Measurements from ENCODE around the gene RINL.

Gene RINL, protein sequence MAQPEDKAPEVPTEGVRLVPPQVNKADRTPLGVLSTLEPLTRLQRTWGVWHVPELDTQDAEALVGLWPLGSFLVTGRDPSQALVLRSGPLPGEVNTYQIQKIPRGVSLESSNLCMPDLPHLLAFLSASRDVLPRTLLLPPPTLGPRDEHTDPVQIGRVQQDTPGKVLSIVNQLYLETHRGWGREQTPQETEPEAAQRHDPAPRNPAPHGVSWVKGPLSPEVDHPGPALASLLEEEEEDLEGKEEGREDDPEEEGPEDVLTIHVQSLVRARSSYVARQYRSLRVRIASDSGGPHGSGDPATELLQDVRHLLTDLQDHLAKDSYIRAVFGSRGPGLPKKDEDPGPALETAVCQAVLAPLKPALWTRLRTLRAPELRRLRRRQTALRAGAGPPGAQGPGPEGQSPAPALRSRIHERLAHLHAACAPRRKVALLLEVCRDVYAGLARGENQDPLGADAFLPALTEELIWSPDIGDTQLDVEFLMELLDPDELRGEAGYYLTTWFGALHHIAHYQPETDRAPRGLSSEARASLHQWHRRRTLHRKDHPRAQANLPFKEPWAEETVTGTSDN

DNA sequence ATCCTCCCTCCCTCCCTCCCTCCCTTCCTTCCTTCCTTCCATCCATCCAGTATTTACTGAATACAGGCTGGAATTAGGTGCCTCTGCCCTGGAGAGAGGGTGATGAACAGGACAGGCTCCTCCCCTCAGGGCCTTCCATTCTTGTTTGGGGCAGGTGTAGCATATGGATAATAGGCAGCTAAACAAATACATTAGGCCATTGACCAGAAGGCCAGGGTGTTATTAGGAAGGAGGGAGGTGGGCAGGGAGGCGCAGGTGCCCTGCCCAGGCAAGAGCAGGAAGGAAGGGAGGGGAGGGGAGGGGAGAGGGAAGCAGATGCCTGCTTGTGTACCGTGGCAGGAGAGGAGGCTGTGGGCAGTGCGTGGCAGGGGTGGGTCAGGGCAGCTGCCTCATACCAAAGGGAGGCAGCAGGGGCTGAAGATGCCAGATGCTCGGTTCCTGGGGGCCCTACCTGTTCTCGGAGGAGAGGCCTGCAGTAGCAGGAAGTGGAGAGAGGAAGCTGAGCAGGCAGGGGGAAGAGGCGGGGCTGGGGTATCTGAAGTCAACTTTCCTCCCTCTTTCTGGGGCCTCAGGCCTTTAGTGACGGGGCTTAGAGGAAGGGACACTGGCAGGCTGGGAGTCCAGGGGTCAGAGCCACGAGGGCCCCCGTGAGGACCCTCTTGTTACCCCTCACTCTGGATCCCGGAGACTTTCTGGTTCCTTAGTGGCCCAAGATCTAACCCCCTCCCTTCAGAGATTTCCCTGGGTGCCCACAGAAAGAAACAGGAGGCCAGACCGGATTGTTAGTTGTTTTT is at the start of gene RINL:
RINL (minus strand) TSS at position 495 of the 794 bp plus-strand sequence. CDS start 1,533 bp downstream, outside the sequence.
- no peak within 1 kb of the TSS for H3K4me3 ChIP-seq (ENCODE audit: low read depth, low read length)
- no peak for DNase-seq (ENCODE audit: low read depth)
- TF ChIP-seq, protein P1, sequence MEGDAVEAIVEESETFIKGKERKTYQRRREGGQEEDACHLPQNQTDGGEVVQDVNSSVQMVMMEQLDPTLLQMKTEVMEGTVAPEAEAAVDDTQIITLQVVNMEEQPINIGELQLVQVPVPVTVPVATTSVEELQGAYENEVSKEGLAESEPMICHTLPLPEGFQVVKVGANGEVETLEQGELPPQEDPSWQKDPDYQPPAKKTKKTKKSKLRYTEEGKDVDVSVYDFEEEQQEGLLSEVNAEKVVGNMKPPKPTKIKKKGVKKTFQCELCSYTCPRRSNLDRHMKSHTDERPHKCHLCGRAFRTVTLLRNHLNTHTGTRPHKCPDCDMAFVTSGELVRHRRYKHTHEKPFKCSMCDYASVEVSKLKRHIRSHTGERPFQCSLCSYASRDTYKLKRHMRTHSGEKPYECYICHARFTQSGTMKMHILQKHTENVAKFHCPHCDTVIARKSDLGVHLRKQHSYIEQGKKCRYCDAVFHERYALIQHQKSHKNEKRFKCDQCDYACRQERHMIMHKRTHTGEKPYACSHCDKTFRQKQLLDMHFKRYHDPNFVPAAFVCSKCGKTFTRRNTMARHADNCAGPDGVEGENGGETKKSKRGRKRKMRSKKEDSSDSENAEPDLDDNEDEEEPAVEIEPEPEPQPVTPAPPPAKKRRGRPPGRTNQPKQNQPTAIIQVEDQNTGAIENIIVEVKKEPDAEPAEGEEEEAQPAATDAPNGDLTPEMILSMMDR (conservative IDR thresholded peaks at IDR 0.05; ENCODE audit: low read depth, low read length) = no peak

- DNase-seq (ENCODE audit: low read depth) = no peak
- TF ChIP-seq, protein P1 (conservative IDR thresholded peaks at IDR 0.05; ENCODE audit: low read depth, low read length) = no peak
- H3K4me3 ChIP-seq (ENCODE audit: low read depth, low read length) = no peak overlapping the region
These were observed 46.3 kb upstream of the RINL start for GRCh38 chr19:38924388-38924787.

DNA sequence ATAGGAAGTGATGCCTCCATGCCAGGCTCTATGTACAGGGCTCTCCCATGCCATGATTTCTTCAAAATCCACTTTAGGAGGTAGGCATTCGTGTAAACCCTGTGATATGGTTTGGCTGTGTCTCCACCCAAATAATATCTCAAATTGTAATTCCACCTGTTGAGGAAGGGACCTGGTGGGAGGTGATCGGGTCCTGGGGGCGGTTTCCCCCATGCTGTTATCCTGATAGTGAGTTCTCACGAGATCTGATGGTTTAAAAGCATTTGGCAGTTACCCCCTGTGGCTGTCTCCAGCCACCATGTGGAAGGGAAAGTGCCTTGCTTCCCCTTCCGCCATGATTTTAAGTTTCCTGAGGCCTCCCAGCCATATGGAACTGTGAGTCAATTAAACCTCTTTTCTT is 44.4 kb upstream of the RINL start:
- TF ChIP-seq, protein P1 (conservative IDR thresholded peaks at IDR 0.05; ENCODE audit: low read depth, low read length) = no peak
- no peak for DNase-seq (ENCODE audit: low read depth)
- H3K4me3 ChIP-seq (ENCODE audit: low read depth, low read length) = no peak overlapping the region

DNA sequence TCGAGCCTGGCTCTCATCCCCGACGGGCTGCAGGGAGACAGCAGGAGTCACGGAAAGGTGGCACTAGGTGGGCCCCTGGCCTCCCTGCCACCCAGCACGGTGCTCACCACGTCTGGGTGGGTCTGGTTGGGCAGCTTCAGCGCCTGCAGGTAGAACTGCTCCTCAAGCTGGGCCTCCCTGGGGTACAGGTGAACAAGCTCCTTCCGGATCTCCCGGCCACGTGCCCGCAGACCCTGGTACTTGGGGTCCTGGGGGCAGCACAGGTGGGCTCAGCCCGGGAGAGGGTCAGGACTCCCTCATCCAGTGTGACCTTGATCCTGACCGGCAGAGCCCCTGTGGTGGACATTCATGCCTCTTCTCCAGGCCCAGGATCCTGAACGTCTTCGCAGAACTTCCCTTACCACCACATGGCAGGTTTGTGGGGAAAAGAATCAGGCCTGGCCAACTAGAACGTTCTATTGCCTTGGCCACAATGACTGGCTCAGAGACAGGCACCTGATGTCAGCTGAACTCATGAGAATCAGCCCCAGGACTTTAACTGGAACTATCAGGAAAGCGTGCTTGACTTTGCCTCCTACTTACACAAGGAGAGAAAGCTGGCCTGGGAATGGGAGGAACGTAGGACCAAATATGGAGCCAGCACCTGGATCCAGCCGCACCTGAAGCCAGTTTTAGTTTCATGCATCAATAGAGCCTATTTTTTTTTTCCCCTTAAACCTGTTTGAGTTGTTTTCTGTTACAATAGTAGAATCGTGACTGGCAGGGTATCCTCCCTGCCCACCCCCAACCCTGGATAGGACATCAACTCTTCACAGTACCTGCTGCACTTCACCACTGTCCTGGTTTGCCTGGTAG is 43.6 kb upstream of the RINL start:
- TF ChIP-seq, protein P1 (conservative IDR thresholded peaks at IDR 0.05; ENCODE audit: low read depth, low read length) = no peak
- H3K4me3 ChIP-seq (ENCODE audit: low read depth, low read length) = no peak overlapping the region
- no peak for DNase-seq (ENCODE audit: low read depth)

DNA sequence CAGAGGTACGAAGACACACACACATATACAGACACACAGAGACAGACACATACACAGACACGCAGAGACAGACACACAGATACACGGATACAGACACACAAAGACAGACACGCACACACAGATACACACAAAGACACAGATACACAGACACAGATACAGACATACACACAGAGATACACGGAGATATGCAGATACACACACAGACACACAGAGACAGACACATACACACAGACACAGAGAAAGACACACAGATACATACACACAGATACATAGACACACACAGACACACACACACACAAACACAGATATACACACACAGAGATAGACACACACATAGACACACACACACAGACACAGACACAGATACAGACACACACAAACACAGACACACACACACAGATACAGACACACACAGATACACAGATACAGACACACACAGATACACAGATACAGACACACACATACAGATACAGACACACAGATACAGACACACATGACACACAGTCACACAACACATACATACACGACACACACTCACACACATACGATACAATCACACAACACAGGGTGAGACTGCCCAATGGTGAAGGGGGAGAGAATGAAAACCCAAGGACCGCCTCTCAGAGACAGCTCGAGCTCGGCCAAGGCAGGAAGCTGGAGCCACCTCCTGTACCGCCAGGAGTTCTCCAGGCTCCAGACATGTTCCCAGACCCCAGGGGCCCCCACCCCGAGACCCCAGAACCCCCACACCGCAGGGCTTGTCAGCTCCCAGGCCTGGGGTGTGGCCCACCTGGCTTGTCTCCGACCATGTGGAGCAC is 42.7 kb upstream of the RINL start:
- TF ChIP-seq, protein P1 (conservative IDR thresholded peaks at IDR 0.05; ENCODE audit: low read depth, low read length) = no peak
- no peak for DNase-seq (ENCODE audit: low read depth)
- no peak overlapping the region for H3K4me3 ChIP-seq (ENCODE audit: low read depth, low read length)
